CD4-positive, alpha-beta T cell treated with Interleukin-2 at 100 ng/mL for 4 hours (primary cell): ENCODE data around the gene B3GNT3.
A peak's percentile ranks its signal among the peaks of the same experiment; 100 is the strongest.
"Not testable (repeated sequence)": the region's sequence is repeated elsewhere in the genome, so short reads cannot be mapped to it uniquely, and the experiment has no call there.

Source experiments
- DNase-seq: peaks from one replicate; pipeline ENCODE4 v3.0.0-alpha.2; 2020; ENCODE audit warnings: low spot score

Gene B3GNT3

GRCh38 chr19:17797424-17798201 lies 2.7 kb downstream of the B3GNT3 start:
- DNase-seq = no peak

- not testable (repeated sequence) for DNase-seq
These were observed 3.7 kb downstream of the B3GNT3 start for GRCh38 chr19:17798599-17798998.

- DNase-seq = no peak
These were observed 7.4 kb downstream of the B3GNT3 start for GRCh38 chr19:17802137-17802858.

- peak; percentile 41 for DNase-seq
These were observed 8.4 kb downstream of the B3GNT3 start for GRCh38 chr19:17803264-17803896.

GRCh38 chr19:17805427-17805826 lies 10.5 kb downstream of the B3GNT3 start:
- DNase-seq = no peak

- DNase-seq = no peak
These were observed 12.0 kb downstream of the B3GNT3 start for GRCh38 chr19:17806945-17807344.

GRCh38 chr19:17807731-17808316 lies 12.9 kb downstream of the B3GNT3 start:
- peak; percentile 10 for DNase-seq

- no peak for DNase-seq
These were observed 16.2 kb downstream of the B3GNT3 start for GRCh38 chr19:17811103-17811502.

- DNase-seq = no peak
These were observed 16.7 kb downstream of the B3GNT3 start for GRCh38 chr19:17811681-17812080.

GRCh38 chr19:17812099-17812498 lies 17.2 kb downstream of the B3GNT3 start:
- no peak for DNase-seq

- no peak for DNase-seq
These were observed 22.9 kb downstream of the B3GNT3 start for GRCh38 chr19:17817668-17818363.

- no peak for DNase-seq
These were observed 26.3 kb downstream of the B3GNT3 start, which contains the start of gene INSL3 for GRCh38 chr19:17821190-17821589. Gene INSL3, minus strand, starts transcription at chr19:17821519. Its CDS starts 13 bp downstream, at chr19:17821506.

- no peak for DNase-seq
These were observed 29.4 kb downstream of the B3GNT3 start for GRCh38 chr19:17824339-17824738.

GRCh38 chr19:17826508-17827056 lies 31.6 kb downstream of the B3GNT3 start:
- no peak for DNase-seq

GRCh38 chr19:17829855-17830566 lies 35.1 kb downstream of the B3GNT3 start:
- no peak for DNase-seq

- no peak for DNase-seq
These were observed 35.9 kb downstream of the B3GNT3 start for GRCh38 chr19:17830567-17831418.

- DNase-seq = no peak
These were observed 36.5 kb downstream of the B3GNT3 start for GRCh38 chr19:17831419-17831888.

GRCh38 chr19:17832443-17833208 lies 37.7 kb downstream of the B3GNT3 start:
- no peak for DNase-seq
